HG03432 (cell line): Measurements from ENCODE around the gene TRAF5.

Experiments used
- ATAC-seq: cut with Tn5 transposase; IDR thresholded peaks from one replicate; pipeline ENCODE4 v1.9.1; 2021; ENCODE audit warnings: mild to moderate bottlenecking, moderate library complexity; ENCODE audit not compliant: unreplicated experiment

The TRAF5 gene

DNA sequence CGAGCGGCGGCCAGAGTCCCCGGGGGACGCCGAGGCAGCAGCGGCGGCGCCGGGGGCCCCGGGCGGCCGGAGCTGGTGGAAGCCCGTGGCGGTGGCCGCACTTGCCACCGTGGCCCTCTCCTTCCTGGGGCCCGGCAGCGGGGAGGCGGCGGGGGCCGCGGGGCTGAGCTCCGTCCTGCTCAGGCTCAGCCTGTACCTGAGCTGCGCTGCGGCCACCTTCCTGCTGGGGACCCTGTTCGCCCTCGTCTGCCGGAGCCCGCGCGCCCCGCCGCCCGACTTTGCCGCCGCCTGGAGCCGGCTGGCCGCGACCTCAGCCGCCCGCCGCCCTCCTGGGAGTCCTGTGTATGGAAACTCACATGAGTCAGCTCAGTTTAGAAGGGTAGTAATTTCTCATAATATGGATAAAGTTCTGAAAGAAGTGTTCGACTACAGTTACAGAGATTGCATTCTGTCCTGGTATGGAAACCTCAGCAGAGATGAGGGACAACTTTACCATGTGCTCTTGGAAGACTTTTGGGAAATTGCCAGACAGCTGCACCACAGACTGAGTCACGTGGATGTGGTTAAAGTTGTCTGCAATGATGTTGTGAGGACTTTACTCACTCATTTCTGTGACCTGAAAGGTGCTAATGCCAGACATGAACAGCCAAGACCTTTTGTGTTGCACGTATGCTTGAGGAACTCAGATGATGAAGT lies 90.1 kb downstream of the TRAF5 start:
- ATAC-seq, result peak; percentile 70

DNA sequence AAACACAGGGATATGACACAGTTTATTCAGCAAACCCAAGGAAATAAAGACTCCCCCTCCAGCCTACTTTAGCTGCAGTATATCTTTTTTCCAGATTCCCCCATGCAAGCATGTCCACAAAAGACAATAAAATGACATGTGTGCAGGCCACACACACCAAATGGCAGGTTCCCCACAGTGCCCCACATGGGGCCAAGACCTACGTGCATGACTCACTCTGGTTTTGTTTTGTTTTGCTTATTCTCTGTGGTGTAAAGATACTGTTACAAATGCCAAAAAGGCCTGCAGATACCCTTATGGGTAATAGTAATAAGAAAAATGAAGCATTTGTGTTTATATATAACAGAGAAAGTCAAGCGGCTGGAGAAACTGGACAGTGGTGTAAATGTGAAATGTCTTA lies 93.8 kb downstream of the TRAF5 start:
- peak; percentile 31 for ATAC-seq

- no peak for ATAC-seq
Observed at GRCh38 chr1:211420845-211421454, 94.3 kb downstream of the TRAF5 start.

- ATAC-seq, result no peak
Observed at GRCh38 chr1:211424018-211424417, 97.4 kb downstream of the TRAF5 start.
